NB4 (cell line): ENCODE data around the gene SPATS1.

ENCODE experiments used
- POLR2A ChIP-seq: IDR thresholded peaks from 2 replicates; pipeline ENCODE4 v1.6.1; 2011; ENCODE audit warnings: mild to moderate bottlenecking; ENCODE audit not compliant: insufficient read length; ENCODE audit errors: extremely low read depth
- TF ChIP-seq, protein P1 (sequence below): IDR thresholded peaks from one replicate; pipeline ENCODE4 v1.5.1; 2012; ENCODE audit warnings: low read depth, low read length
- TF ChIP-seq, protein P2 (sequence below): IDR thresholded peaks from 2 replicates; pipeline ENCODE4 v1.6.1; 2011; ENCODE audit warnings: low read depth, low read length

GRCh38 chr6:44333273-44333919 is 9.1 kb upstream of the SPATS1 start:
- TF ChIP-seq, protein P1, sequence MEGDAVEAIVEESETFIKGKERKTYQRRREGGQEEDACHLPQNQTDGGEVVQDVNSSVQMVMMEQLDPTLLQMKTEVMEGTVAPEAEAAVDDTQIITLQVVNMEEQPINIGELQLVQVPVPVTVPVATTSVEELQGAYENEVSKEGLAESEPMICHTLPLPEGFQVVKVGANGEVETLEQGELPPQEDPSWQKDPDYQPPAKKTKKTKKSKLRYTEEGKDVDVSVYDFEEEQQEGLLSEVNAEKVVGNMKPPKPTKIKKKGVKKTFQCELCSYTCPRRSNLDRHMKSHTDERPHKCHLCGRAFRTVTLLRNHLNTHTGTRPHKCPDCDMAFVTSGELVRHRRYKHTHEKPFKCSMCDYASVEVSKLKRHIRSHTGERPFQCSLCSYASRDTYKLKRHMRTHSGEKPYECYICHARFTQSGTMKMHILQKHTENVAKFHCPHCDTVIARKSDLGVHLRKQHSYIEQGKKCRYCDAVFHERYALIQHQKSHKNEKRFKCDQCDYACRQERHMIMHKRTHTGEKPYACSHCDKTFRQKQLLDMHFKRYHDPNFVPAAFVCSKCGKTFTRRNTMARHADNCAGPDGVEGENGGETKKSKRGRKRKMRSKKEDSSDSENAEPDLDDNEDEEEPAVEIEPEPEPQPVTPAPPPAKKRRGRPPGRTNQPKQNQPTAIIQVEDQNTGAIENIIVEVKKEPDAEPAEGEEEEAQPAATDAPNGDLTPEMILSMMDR: no peak
- no peak for TF ChIP-seq POLR2A
- TF ChIP-seq, protein P2, sequence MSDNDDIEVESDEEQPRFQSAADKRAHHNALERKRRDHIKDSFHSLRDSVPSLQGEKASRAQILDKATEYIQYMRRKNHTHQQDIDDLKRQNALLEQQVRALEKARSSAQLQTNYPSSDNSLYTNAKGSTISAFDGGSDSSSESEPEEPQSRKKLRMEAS: no peak
